Inflammatory macrophage (primary cell): Measurements from ENCODE around the gene NEK9.

Source experiments
- DNase-seq, 2 donors: peaks; one replicate each; pipeline ENCODE4 v3.0.0-alpha.2; 2020 to 2022

NEK9 gene

DNA sequence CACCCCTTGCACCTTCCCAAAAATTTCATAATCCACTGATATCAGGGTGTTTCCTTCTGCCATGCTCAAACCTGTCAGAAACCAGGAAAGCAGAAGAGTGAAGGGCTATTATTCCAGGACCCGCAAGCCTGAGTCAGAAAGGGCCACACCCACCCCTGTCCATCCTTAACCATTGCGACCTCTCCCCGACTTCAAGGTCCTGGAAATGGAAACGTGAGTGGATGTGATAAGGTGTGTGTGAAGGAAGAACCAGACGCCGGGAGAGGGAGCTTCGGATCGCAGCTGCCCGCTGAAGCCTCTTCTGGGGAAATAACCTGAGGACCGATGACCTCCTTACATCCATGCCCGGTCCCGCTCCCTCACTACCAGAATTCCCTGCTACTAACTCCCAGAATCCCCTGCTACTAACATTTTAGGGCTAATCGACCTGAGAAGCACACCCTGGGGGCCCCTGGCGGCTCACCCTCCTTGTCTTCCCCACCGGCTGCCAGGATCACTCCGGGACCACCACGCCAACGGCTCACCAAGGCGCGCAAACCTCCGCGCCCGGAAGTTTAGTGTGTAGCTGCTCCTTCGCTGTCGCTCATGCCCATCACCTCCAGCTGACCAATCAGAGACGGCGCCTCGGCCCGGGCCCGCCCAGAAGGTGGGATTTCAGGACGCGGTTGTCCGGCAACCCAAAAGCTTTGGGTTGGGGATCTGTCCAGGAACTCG lies 63.2 kb downstream of the NEK9 start, which contains the start of gene ACYP1:
TSS of gene ACYP1 (minus strand) at position 534 of the 714 bp plus-strand sequence. CDS start at position 63, 471 bp downstream.
- DNase-seq, result peak; percentile 90 to 94

DNA sequence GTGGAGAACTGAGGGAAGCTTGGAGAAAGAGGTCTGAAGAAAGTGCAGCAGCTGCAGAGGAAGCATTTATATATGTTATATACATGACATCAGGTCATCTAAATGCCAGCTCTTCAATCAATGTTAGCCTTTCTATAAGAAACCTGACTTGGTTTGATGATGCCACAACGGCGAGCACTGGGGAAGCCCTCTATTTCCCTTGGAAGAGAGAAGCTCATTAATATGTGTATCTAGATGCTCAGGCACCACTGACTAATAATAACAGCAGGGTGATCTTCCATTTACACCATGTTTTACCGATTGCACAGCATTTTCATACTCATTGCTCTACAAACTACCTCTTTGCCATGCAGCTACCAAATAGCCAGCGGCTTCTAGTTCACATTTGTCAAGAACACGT lies 63.8 kb downstream of the NEK9 start:
- DNase-seq, result no peak

DNA sequence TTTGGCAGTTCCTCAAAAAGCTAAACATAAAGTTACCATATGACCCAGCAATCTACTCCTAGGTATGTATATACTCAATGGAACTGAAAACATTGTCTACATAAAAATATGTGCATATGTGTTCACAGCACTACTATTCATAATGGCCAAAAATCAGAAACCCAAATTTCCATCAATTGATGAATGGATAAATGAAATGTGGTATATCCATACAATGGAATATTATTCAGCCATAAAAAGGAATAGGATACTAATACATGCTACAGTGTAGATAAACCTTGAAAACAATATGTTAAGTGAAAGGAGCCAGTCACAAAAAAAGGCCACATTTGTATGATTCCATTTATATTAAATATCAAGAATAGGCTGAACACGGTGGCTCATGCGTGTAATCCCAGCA lies 66.4 kb downstream of the NEK9 start:
- no peak for DNase-seq

DNA sequence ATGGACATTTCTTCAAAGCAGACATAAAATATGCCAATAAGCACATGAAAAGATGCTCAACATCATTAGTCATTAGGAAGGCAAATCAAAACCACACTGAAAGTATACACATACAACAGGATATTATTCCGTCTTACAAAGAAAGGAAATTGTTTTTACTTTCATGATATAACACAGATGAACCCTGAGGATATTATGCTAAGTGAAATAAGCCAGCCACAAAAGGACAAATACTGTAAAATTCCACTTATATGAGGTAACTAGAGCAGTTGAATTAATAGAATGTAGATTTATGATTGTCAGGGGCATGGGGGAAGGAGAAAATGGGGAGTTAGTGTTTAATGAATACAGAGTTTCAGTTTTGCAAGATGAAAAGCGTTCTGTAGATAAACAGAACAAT lies 67.2 kb downstream of the NEK9 start:
- no peak for DNase-seq

GRCh38 chr14:75054421-75054820 lies 72.4 kb downstream of the NEK9 start:
- DNase-seq, result no peak

DNA sequence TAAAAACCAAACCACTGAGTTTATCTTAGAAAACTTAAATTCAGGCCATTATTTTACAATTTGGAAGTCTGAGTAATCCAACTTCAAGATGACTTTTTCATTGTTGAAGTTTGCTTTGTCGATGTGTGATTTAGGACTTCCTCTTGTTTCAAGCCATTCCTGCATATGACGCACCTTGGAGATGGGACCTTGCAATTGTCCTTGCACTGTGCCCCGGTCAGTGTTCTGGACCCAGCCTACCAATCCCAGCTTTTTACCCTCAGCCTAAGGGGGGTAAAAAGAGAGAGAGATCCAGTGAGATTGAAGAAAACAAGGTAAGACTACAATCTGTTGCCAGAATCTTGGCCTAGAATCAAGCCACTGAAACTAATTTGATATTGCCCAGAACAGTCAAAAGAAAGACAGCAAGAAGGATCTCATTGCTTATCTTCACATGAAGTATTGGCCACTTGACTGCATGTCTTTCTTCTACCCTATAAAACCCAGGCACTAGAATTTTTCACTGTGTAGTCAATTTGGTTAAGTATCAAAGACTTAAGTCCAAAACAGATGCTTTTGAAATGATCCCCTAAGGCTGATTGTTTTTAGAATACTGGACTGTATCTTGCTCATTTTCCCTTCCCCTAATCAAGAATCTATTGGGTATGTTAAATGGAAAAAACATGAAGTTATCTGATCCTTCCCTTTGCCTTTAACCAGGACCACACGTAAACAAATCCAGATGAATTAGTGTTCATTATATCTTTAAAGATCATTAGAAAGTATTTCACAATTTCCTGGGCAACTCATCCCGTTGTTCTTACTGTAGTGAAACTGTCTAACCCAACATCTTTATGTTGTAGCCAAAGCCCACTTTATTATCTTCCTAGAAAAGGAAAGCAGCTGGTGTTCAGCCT lies 73.2 kb downstream of the NEK9 start:
- no peak for DNase-seq

DNA sequence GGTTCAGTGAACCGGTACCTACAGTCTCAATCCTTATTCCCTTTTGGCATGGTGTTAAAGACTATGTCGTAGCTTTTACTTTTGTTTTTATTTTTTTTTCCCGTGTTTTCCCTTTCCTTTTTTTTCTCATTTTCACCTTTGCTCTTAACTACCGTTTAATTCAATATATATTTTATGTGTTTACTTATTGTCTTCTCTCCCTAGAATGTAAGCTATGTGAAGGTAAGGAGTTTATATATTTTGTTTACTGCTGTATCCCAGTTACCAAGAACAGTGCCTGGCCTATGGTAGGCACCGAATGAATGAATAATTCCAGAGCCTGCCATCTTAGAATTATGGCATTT lies 75.3 kb downstream of the NEK9 start:
- peak in 1 of 2 donors; percentile 5 for DNase-seq

DNA sequence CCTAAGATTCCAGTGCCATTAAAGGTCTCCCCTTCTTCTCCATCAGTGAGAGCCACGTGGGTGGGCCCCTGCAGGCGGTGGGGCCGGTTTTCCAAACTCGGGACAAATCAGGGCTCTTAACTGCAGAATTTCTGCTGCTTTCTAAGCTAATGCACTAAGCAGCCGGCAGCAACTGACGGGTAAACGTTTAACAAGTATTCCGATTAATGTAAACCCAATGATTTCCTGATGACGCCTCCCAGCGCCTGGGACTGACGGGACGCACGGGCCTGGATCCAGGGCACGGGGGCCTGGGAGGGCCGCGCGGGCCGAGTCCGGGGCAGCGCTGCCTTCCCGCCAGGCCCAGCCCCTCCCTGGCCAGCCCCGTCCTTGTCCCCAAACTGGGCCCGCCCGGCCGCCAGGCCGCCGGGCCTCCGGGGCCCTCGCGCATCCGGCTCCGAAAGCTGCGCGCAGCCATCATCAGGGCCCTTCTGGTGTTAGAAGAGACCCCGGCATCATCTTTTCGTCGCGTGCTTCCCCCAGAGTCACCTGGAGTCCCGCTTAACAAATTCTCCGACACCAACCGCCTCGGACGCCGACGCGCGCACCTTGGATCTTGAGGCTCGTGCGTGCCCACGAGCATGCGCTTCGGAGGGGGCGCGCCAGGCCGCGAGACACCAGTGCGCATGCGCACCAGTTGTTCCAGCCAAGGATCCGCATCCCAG lies 75.8 kb downstream of the NEK9 start, which contains the start of gene MLH3:
TSS of gene MLH3 (minus strand) at position 616 of the 704 bp plus-strand sequence. CDS start 1,812 bp downstream, outside the sequence.
- DNase-seq, result peak; percentile 79 to 86

- peak; percentile 34 to 76 for DNase-seq
Observed at GRCh38 chr14:75049731-75050201, 77.1 kb downstream of the NEK9 start.

- no peak for DNase-seq
Observed at GRCh38 chr14:75049136-75049535, 77.7 kb downstream of the NEK9 start.

- no peak for DNase-seq
Observed at GRCh38 chr14:75048101-75048500, 78.7 kb downstream of the NEK9 start.

GRCh38 chr14:75047506-75047905 lies 79.3 kb downstream of the NEK9 start:
- no peak for DNase-seq

GRCh38 chr14:75046899-75047298 lies 79.9 kb downstream of the NEK9 start:
- DNase-seq, result no peak

GRCh38 chr14:75046275-75046674 lies 80.6 kb downstream of the NEK9 start:
- no peak for DNase-seq

GRCh38 chr14:75044752-75045151 lies 82.1 kb downstream of the NEK9 start:
- no peak for DNase-seq

GRCh38 chr14:75044322-75044721 lies 82.5 kb downstream of the NEK9 start:
- DNase-seq, result no peak

- DNase-seq, result no peak
Observed at GRCh38 chr14:75042035-75042434, 84.8 kb downstream of the NEK9 start.

DNA sequence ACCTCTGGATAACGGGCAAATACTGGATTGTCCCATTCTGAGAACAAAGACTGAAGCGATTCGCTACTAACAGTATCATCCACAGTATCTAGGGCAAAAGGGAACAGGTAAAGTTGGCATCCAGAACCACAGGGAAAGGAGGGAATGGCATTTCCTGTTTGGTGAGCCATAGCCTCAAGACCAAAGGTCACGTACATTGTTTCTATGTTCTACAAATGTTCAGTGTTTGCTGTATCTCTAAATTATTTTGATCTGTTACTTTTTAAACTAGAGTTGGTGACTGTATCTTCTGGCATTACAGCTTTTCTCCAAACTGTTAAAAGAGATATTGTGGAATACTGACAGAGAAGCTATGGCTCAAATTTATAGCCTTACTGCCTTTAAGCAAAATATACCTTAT lies 85.2 kb downstream of the NEK9 start:
- DNase-seq, result no peak

DNA sequence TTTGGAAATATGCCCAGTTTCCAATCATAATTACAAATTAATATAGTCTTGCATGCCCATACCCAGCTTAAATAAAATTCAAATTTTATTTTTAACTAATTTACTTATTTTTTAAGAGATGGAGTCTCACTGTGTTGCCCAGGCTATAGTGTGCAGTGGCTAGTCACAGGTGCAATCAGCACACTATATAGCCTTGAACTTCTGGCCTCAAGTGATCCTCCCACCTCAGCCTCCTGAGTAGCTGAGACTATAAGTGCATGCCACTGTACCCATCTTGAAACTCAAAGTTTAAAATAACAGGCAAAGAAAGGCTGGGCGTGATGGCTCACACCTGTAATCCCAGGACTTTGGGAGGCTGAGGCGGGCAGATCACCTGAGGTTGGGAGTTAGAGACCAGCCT lies 85.9 kb downstream of the NEK9 start:
- no peak for DNase-seq

DNA sequence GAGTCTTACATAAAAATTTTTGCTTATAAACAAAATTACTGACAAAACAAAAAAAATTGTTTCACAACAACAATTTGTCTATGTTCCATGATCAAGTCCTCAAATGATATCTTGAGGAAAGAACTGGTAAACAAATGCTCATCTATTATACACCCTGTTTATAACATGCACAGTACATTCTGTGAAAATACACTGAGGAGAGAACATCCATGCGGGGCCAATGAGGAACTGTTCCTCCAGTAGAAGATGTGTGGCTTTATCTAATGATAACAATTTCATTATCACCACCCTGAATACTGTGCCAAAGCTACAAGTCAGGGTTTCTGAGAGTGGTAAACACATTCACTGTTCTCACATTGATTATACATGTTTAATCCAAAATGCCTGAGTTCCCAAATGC lies 86.3 kb downstream of the NEK9 start:
- DNase-seq, result no peak

GRCh38 chr14:75032939-75033338 lies 93.9 kb downstream of the NEK9 start:
- no peak for DNase-seq

DNA sequence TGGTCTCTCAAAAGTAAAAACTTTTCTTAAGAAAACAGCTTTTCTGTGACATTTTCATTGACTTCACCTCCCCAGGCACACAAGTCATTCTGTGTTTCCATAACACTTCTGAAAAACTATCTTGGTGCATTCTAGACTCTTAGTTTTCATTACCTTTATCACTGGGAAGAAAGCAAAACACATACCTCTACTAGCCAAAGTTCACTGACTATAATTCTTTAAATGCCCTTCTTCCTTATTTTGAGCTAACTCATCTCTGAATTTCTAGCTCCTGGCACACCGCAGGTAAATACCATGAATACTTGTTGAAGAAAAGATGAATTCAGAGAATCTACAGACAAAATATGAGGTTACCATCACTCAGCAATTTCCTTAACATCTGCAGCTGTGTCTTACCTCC lies 96.7 kb downstream of the NEK9 start:
- no peak for DNase-seq
